Panc1 (cell line): ENCODE data around the gene TXLNA.

Experiments used
- POLR2AphosphoS5 ChIP-seq: IDR thresholded peaks from 2 replicates; pipeline ENCODE4 v1.6.1; 2012; ENCODE audit warnings: mild to moderate bottlenecking, low read depth, low read length, moderate library complexity
- TCF7L2 ChIP-seq: IDR thresholded peaks from 2 replicates; pipeline ENCODE4 v1.6.1; 2011; ENCODE audit warnings: mild to moderate bottlenecking, low read depth, low read length, inconsistent platforms
- TF ChIP-seq, protein P1 (sequence below): fragments of 450-650 bp; IDR thresholded peaks from 2 replicates; pipeline ENCODE4 v1.5.1; 2017; ENCODE audit warnings: mild to moderate bottlenecking

DNA sequence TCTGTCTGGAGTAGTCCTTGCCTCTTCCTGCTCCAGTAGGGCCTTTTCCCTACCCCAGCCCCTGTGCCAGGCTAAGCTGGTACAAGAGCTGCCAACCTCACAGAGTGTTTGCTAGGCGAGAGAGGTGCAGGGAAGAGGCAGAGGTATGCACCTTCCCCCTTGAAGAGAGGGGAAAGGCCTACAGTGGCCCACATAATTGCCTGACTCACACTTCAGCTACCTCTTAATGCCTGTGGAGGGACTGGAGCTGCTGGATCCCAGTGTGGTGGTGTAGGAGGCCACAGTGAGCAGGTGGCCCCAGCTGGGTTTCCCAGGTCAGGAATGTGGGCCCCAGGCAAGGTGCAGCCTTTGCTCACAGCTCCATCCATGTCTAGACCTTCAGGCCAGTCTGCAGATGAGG lies 17.6 kb downstream of the TXLNA start:
- TF ChIP-seq, protein P1, sequence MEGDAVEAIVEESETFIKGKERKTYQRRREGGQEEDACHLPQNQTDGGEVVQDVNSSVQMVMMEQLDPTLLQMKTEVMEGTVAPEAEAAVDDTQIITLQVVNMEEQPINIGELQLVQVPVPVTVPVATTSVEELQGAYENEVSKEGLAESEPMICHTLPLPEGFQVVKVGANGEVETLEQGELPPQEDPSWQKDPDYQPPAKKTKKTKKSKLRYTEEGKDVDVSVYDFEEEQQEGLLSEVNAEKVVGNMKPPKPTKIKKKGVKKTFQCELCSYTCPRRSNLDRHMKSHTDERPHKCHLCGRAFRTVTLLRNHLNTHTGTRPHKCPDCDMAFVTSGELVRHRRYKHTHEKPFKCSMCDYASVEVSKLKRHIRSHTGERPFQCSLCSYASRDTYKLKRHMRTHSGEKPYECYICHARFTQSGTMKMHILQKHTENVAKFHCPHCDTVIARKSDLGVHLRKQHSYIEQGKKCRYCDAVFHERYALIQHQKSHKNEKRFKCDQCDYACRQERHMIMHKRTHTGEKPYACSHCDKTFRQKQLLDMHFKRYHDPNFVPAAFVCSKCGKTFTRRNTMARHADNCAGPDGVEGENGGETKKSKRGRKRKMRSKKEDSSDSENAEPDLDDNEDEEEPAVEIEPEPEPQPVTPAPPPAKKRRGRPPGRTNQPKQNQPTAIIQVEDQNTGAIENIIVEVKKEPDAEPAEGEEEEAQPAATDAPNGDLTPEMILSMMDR = no peak
- TF ChIP-seq POLR2AphosphoS5 = no peak
- no peak for TF ChIP-seq TCF7L2
